NCI-H748 treated with DMSO at 0.1 percent for 48 hours (cell line): ENCODE measurements around the gene PPP3CB.

Source experiments
- DNase-seq: peaks from one replicate; lab custom pipeline; 2025; lab: John Stamatoyannopoulos, UW

The PPP3CB gene

DNA sequence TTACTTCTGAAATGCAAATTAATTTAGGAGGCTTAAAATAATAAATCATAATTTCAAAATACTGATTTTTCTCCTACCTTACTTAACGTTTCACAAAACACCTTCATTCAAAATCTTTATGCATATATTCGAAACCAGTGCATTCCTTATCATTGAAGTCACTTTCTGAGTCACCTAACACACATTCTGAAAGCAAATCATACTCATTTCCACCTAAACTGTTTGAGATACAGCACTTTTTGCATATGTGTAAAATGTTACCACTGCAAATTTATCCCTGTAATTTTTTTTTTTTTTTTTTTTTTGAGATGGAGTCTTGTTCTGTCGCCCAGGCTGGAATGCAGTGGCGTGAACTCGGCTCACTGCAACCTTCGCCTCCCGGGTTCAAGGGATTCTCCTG lies 15.7 kb downstream of the PPP3CB start:
- DNase-seq = no peak

- no peak for DNase-seq
Observed at GRCh38 chr10:73478636-73479035, 17.2 kb downstream of the PPP3CB start.

DNA sequence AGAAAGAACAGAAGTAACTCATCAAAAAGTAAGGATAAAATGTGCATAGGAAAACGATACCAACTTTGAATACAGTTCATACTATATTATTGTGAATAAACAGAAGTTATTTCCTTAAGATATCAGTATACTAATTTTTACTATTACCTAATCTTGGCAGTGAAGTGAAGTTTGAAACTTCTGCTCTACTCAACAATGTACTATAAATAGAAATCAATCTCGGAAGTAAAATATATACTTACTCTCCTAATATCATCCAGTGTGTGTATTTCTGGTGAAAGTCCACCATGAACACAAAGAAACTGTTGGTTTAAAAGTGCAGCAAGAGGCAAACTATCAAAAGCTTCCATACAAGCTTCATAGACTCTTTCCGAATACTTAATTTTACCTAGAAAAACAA lies 24.6 kb downstream of the PPP3CB start:
- DNase-seq = no peak

- no peak for DNase-seq
Observed at GRCh38 chr10:73469579-73469978, 26.2 kb downstream of the PPP3CB start.

GRCh38 chr10:73467206-73467605 lies 28.6 kb downstream of the PPP3CB start:
- no peak for DNase-seq

GRCh38 chr10:73465978-73466726 lies 29.7 kb downstream of the PPP3CB start:
- no peak for DNase-seq

- no peak for DNase-seq
Observed at GRCh38 chr10:73460897-73461296, 34.9 kb downstream of the PPP3CB start.

- no peak for DNase-seq
Observed at GRCh38 chr10:73459683-73460314, 36.0 kb downstream of the PPP3CB start.

DNA sequence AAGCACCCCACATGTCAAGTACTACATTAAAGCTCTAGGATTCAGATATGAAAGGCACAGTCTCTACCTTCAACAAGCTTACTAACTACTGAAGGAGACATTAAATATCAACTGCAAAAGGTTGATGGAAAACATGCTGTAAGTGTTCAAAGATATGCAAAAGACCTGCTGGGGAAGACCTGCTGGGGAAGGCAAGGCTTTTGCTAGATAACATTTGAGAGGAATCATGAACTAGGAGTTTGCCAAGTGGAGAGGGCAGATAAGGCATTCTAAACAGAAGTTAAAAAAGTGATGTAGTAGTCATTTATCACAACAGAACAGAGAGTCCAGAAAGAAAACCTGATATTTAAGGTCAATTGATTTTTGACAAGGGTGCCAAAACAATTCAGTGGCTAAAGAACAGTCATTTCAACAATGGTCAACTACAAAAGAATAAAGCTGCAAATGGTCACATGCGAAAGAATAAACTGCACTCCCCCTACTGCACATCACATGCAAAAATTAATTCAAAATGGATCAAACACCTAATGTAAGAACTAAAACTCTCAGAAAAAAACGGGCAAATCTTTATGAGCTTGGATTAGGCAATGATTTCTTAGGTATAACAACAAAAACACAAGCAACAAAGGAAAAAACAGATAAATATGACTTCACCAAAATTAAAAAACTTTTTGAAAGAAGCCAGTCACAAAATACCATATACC lies 39.5 kb downstream of the PPP3CB start:
- no peak for DNase-seq

DNA sequence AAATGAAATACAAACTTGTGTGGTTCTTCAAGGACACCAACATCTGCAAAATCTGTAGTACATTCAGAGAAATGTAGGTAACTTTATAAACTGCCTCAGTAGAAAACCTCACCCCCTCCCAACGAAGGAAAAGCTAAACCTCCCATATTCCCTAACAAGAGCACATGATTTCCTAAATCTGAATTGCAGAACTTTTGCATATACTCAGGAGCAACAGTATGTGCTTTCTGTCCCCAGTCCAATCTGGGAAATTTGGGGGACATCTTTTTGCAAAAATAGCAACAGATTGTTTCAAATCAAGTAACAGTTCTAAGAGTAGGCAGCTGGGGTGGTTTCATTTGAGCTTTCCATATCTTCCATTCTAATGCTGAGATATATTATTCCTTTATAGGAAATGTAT lies 46.7 kb downstream of the PPP3CB start:
- DNase-seq = no peak

DNA sequence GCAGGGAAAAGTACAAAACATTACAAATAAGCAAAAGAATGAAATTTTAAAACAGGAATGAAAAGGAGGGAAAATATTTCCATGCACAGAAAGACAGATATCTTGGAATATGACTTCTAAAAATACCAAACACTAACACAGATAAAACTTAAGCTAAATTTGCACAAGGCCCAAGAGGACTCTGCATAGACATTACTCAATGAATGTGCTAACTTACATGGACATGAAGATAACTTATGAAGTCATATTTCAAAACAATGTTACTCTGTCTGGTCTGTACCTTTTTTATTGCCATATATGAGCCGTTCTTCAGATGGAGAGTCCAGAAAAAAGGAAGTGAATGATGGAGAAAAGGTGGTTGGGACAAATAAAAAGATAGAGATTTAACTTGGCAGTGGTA lies 47.4 kb downstream of the PPP3CB start:
- no peak for DNase-seq

DNA sequence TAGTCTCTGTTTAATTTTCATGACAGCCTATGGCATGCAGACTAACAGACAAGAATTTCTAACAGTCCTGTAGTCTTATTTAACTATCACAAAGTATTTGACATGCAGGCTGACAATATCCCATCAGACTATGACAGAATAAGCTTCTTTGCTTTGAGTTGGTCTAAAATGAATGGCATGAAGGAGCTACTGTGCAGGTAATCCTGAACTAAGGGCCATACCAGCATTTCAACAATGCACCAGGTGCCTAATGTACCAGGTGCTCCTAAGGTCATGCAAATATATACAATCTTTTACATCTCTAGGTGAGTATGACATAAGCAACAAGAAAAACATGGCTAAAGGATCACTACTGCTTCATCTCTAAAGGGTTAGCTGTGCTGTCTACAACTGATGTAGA lies 48.9 kb downstream of the PPP3CB start:
- no peak for DNase-seq

DNA sequence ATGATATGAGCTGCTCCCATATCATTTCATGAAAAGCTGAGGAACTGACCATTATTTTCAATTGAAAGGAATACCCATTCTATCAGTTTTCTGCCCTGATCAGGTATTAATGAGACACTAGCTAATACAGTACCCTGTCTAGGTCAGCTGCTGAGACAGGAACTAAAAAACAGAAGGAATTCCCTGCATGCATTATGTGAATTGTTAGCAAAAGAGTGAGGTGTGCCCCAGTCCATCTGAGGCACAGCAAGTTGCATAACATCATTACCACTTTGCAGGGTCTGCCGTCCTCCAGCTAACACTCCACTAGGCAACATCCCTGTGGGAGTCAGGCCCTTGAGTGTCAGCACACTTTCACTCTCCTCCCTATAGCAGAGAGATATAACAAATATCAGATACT lies 51.4 kb downstream of the PPP3CB start:
- DNase-seq = no peak

DNA sequence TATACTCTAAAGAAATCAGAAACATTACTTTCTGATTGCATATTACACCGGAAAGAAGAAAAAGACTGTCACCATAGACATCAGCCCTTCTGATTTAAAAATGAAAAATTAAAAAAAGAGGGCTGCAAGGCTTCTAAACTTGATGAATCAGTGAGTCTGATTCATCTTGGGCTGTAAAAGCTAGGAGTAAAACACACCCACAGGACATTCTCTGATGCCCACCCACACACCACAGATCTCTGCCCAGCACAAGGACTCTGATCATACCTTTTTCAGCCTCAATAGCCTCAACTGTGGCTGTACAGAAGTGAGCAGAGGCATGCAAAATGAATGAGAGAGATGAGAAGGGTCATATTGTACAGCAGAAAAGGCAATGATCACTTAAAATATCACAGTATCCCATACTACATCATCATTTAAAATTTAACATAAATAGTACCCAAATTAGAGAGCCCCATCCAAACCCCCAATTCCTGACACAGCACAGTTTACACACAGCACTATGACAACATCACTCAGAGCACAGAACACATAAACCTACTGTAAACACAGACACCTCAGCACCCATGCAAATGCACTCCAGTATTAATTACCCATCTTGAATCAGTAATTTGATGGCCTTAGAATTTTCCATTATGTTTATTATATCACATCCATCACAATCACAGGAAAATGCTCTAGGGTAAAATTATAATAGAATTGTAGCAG lies 56.1 kb downstream of the PPP3CB start:
- no peak for DNase-seq

- no peak for DNase-seq
Observed at GRCh38 chr10:73439055-73439454, 56.8 kb downstream of the PPP3CB start.

DNA sequence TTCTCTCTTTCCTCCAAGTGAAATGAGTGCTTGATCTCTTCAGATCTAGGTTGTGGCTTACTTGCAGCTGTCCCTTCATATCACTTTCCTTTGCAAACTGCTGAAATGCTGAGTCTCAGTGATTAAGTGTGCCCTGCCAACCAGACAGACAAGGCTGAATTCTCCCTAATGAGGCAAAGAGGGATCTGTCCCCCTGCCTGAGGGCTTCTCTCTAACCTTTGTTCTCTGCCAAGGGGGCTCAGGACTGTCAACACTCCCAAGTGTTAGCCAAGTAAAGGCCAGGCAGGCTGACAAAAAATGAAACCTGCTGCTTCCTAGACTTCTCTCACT lies 62.3 kb downstream of the PPP3CB start, which contains the start of gene MSS51:
Gene MSS51, minus strand, starts transcription at position 24 of the 330 bp plus-strand sequence. CDS start 5,277 bp downstream, outside the sequence.
- no peak for DNase-seq

- no peak for DNase-seq
Observed at GRCh38 chr10:73432646-73433537, 62.9 kb downstream of the PPP3CB start.

DNA sequence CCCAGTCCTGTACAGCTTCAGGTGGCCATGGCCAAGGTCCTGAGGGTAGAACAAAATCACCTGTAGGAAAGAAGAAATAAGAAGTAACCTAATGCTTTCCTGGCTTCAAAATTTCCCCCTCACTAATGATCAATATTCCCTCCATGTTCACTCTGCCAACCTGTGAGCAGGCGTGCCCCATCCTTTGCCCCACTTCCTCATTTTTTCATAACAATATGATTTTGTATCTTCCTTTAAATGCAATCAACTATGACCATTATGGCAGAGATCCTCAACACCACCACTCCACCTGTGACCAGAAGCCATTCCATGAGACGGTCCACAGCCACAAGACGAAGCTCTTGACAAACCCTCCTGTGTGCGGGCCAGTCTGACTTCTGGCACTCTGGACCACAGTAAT lies 69.5 kb downstream of the PPP3CB start:
- DNase-seq = no peak

DNA sequence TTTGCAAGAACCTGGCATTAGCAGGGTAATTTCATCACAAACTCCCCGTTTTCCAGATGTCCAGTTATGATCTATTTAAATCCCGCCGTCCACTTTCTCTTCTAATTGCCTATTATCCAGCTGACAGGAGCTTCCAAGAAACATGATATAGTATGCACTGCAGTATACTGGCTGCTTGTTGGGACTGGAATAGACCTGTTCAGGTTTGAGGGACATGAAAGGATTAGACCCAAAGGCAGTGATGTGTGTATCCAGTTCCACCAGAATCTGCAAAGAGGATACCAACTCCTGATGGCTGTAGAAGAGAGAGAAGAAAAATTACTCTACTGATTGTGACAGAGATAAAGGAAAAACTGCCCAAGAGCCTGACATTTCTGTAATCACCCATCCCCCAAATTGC lies 71.3 kb downstream of the PPP3CB start:
- no peak for DNase-seq

DNA sequence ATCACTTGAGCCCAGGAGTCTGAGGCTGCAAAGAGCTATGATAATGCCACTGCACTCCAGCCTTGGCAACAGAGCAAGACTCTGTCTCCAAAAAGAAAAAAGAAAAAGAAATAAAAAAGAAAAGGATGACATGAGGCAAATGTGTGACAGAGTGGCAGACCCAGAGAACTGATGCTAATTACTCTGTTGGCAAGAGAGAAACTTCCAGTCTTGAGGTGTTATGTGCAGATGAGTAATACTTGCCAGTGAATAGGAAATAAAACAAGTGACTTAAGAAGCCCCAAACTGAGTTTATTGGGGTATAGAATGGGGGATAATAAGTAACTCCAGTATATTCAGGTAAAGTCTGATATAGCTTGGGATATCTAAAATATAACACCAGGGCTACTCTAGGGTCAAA lies 72.5 kb downstream of the PPP3CB start:
- no peak for DNase-seq

DNA sequence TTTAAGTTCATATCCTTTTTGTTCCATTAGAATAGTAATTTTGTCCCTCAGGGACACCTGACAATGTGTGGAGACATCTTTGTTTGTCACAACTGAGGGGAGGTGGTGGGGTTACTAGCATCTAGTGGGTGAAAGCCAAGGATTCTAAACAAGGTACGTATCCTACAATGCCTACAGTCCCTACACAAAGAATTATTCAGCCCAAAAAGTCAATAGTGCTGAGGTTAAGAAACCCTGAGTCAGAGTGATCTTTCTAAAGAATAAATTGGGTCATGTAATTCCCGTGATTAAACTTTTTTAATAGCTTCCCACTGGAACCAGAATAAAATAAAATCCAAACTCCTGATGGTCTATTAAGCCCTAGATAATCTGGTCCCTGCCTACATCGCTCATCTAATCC lies 79.3 kb downstream of the PPP3CB start:
- DNase-seq = no peak
